HT-29 (cell line): ENCODE data around the gene TNPO2. TPM values are rescaled to one million over a fixed set of nuclear protein-coding genes. Genes with fewer than 3 reads are reported as not detected.
A peak's percentile ranks its signal among the peaks of the same experiment; 100 is the strongest.
"Not testable (repeated sequence)": the region's sequence is repeated elsewhere in the genome, so short reads cannot be mapped to it uniquely, and the experiment has no call there.

Experiments used
- DNase-seq: peaks from one replicate; pipeline ENCODE4 v3.0.0-alpha.2; 2015; ENCODE audit warnings: low spot score
- total RNA-seq: library from RNA; depleted of rRNA; stranded (reverse); fragments of >200 nt; shearing (Covaris generic); gene quantifications from 2 replicates; pipeline ENCODE4 v1.2.3, GENCODE V29; 2014

The TNPO2 gene
- total RNA-seq, 1 experiment from 2014 or later: 24.5 TPM

DNA sequence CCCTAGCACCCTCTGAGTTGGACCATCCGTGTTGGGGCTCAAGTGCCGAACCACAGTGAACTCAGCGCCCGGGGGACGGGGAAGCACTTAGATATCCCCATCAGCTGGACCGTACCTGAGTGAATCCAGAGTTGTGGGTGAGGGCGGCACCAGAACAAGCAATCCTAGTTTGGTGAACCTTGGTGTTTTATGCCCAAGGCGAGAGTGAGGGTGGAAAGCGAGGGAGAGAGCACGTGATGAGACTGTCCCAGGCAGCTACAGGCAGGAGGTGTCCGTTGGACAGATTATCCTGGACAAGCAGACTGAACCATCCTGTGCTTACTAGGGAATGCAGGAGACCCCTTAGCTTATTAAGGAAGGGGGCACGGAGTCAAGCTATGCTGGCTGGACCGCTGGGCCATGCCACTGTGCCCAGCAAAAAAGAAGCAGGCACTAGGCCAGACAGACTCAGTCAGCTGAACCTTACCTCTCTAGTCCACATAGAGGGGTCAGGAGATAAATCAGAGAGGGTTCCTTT lies 14.2 kb upstream of the TNPO2 start:
- no peak for DNase-seq

- peak; percentile 94 for DNase-seq
These were observed 13.5 kb upstream of the TNPO2 start, which contains the start of gene GET3 for GRCh38 chr19:12736995-12737834. TSS of gene GET3 (plus strand) at chr19:12737497. CDS start at chr19:12737506, 9 bp downstream.

DNA sequence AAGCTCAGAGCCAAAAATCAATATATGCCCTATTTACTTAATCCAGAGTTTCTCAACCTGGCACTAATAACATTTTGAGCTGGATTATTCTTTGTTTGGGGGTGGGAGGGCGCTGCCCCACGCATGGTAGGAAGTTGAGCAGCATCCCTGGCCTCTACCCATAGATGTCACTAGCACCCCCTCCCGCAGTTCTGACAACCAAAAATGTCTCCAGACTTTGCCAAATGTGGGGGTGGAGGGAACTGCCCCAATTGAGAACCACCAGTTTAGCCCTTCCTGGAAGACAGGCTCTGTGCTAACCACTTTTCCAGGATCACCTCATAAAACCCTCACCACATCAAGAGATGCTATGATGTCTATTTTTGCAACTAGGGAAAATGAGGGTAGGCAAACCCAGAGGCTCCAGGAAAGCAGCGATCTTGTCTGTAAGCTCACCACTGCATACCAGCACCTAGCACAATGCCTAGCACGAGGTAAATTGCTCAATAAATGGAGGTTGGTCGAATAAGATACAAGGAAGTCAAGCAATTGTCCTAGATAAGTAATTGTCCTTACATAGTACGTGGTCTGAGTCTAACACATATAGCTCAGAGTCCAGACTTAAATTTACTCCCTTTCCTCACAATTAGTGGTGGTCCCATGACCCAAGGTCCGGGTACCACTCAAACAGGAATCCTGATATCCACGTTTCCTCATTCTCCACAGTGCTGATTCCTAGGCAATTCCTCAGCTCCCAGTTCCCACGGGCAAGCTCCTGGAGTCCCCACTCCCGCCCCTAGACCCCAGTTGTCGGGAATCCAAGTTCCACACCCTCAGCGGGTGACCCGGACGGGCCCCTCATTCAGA lies 9.9 kb upstream of the TNPO2 start:
- peak; percentile 25 for DNase-seq

GRCh38 chr19:12731337-12731736 lies 7.6 kb upstream of the TNPO2 start:
- DNase-seq: no peak

GRCh38 chr19:12730064-12730463 lies 6.3 kb upstream of the TNPO2 start:
- DNase-seq: no peak

GRCh38 chr19:12727745-12728433 lies 4.2 kb upstream of the TNPO2 start:
- DNase-seq: no peak

DNA sequence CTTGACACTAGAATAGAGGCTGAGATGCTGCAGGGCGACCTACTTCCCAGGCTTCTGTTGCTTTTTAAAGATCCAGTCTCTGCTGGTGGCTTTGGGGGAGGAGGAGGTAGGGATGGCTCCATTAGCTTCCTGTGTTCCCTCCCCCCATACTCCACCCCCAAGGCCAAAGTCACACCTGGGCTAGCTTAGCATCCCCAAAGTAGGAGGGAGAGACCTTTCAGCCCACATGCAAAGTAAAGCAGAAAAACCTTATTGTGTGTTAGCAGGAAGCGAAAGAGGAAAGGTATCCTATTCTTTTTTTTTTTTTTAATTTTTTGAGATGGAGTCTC lies 3.2 kb upstream of the TNPO2 start:
- no peak for DNase-seq

GRCh38 chr19:12725612-12726011 lies 1.9 kb upstream of the TNPO2 start:
- not testable (repeated sequence) for DNase-seq

- DNase-seq: no peak
These were observed 421 bp downstream of the TNPO2 start for GRCh38 chr19:12723381-12723640.

GRCh38 chr19:12722566-12723380 lies 959 bp downstream of the TNPO2 start:
- peak; percentile 96 for DNase-seq

- peak; percentile 26 for DNase-seq
These were observed 1.8 kb downstream of the TNPO2 start for GRCh38 chr19:12721656-12722565.

- DNase-seq: no peak
These were observed 2.7 kb downstream of the TNPO2 start for GRCh38 chr19:12720851-12721655.

- DNase-seq: no peak
These were observed 3.4 kb downstream of the TNPO2 start for GRCh38 chr19:12720296-12720695.

DNA sequence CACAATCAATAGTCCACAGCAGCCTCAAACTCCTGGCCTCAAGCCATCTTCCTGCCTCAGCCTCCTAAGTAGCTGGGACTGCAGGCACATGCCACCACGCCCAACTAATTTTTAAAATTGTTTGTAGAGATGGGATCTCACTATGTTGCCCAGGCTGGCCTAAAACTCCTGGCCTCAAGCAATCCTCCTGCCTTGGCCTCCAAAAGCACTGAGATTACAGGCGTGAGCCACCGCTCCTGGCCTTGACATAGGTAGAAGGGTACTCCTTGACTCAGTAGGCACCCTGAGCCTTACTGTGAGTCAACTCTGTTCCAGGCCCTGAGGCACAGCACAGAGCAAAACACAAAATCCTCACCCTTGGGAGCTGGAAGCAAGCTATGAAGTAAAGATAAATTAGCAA lies 7.8 kb downstream of the TNPO2 start:
- DNase-seq: no peak

GRCh38 chr19:12715102-12715501 lies 8.6 kb downstream of the TNPO2 start:
- DNase-seq: no peak

DNA sequence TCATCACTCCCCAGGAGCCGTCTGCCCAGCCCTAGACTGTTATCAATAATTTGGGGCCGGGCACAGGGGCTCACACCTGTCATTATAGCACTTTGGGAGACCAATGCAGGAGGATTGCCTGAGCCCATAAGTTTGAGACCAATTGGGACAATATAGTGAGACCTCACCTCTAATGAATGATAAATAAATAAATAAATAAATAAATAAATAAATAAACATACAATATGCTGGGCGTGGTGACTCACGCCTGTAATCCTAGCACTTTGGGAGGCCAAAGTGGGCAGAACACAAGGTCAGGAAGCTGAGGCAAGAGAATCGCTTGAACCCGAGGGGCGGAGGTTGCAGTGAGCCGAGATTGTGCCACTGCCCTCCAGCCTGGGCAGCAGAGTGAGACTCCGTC lies 10.4 kb downstream of the TNPO2 start:
- not testable (repeated sequence) for DNase-seq

GRCh38 chr19:12712077-12712476 lies 11.7 kb downstream of the TNPO2 start:
- not testable (repeated sequence) for DNase-seq

DNA sequence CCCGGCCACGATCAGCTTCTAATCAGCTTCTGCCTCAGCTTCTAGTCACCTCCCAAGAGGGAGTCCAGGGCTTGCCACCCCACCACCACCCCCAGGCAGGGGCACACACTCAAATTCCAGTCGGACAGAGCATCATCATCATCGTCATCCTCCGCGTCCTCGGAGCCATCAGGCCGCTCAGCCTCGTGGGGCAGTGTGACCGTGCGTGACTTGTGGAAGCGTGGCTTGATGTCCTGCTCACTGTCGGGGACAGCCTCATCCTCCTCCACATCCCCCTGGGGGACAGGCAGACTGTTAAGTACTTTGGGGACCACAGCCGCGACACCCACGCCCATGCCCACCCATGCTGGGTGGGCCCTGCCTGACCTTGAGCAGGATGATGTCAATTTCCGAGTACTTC lies 12.5 kb downstream of the TNPO2 start:
- DNase-seq: no peak

GRCh38 chr19:12708641-12709040 lies 15.1 kb downstream of the TNPO2 start:
- DNase-seq: no peak
